HG02642 (cell line): Measurements from ENCODE around the gene RIOK1.
"Not testable (repeated sequence)": the region's sequence is repeated elsewhere in the genome, so short reads cannot be mapped to it uniquely, and the experiment has no call there.

Source experiments
- ATAC-seq: cut with Tn5 transposase; IDR thresholded peaks from one replicate; pipeline ENCODE4 v1.9.1; 2021; ENCODE audit warnings: mild to moderate bottlenecking; ENCODE audit not compliant: unreplicated experiment, poor library complexity

Gene RIOK1

DNA sequence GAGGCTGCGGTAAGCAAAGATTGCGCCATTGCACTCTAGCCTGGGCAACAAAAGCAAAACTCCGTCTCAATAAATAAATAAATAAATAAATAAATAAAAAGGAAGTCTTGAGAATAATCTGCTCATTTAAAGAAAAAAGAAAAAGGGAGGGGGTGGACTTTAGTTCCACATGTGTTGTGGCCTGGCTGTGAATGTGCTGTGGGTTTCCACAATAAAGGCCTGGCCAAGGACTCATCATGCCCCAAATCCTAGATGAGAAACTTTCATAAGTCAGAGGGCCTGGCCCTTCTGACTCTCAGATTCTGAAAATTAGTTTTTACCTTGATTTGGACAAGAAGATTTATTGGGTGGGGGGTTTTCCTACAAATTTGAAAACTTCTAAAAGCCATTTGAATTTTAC, 48.4 kb downstream of the RIOK1 start:
- ATAC-seq = no peak

- no peak for ATAC-seq
These were observed 49.6 kb downstream of the RIOK1 start for GRCh38 chr6:7439228-7439627.

DNA sequence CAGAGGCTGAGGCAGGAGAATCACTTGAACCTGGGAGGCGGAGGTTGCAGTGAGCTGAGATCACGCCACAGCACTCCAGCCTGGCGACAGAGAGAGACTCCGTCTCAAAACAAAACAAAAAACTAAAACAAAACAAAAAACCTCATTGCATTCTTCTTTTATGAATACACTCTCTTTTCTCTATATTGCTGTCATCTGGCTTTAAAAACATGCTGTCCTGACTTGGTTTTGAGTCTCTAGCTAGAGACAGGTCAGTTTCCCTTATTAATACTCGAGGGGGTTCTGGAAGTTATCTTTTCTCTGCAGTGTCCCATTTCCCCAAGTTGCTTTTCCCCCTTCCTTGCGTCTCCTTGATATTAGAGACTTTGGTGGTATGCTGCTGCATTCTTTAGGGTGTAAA, 50.9 kb downstream of the RIOK1 start:
- ATAC-seq = no peak

GRCh38 chr6:7441048-7441775, 51.6 kb downstream of the RIOK1 start:
- no peak for ATAC-seq

GRCh38 chr6:7442467-7442866, 52.9 kb downstream of the RIOK1 start:
- ATAC-seq = no peak

- no peak for ATAC-seq
These were observed 55.5 kb downstream of the RIOK1 start for GRCh38 chr6:7445101-7445500.

DNA sequence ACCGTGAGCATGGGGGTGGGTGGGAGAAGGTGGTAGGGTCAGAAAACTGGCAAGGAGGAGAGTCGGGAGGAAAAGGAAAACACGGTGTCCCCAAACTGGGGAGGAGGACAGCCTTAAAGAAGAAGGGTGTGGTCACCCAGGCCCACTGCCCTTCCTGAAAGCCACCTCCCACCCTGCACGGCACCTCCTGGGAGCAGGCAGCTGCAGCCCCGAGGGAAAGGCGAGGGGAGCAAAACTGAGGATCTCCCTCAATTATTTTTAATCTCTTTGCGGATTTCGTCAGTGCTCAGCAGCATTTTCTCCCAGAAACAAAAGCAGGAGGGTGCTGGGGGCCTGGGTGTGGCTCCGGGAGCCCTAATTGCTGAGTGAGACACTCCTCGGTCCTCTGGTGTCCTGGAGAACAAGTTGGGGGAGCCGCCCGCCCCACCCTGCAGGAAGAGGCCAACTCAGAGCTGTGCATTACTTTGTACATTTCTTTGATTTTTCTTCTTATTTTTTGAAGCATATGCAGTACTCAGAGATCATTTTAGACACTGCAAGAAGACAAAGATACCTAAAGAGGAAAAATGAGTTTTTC, 56.4 kb downstream of the RIOK1 start:
- no peak for ATAC-seq

DNA sequence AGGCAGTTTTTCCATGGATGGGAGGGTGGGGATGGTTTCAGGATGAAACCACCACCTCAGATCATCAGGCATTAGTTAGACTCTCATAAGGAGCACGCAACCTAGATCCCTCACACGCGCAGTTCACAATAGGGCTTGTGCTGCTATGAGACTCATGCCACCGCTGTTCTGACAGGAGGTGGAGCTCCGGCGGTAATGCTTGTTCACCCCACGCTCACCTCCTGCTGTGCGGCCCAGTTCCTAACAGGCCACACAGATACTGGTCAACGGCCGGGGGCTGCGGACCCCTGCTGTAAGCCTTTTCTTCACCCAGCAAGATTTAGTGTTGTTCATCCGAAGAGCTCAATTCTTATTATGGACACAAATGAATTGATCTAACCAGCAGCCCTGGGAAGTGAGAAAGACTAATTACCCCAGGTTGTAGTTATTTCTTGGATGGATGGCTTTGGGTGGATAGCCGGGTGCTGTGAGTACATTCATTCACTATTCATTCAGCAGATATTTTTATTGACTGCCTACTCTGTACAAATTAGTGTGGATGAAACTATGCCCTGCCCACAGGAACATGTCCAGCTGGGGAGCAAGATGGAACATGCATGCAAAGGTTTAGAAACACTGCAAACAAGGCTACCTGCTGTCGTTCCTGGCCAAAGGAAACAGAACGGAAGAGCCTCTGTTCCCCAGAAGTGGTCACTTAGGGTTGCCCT, 57.2 kb downstream of the RIOK1 start:
- ATAC-seq = no peak

GRCh38 chr6:7448232-7448631, 58.6 kb downstream of the RIOK1 start:
- no peak for ATAC-seq

GRCh38 chr6:7449018-7449417, 59.4 kb downstream of the RIOK1 start:
- no peak for ATAC-seq

GRCh38 chr6:7451326-7451725, 61.7 kb downstream of the RIOK1 start:
- ATAC-seq = no peak

GRCh38 chr6:7452898-7453297, 63.3 kb downstream of the RIOK1 start:
- ATAC-seq = no peak

DNA sequence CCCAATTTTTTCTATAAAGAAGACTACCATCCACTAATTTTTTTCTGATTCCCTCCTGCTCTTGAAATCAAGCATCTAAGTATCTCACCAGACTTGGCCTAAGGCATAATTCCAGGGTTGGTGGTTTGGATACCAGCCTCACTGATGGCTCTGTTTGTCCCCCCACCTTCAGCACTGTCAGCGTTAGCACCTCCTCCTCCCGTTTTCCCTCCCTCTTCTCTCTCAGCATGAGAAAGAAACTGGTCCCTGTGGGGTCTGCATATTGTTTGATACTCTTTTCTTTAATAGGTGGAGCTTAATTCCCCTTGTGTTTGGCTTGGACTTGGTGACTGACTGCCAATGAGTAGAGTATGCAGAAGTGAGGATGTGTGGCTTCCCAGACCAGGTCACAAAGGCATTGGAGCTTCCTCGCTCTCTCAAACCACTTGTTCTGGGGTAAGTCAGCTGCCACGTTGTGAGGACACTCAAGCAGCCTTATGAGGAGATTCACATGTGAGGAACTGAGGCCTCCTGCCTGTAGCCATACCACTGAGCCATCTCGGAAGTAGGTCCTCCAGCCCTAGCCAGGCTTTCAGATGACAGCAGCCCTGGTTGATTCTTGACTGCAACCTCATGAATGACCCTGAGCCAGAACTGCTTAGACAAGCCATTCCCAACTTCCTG, 65.2 kb downstream of the RIOK1 start:
- ATAC-seq = no peak

- ATAC-seq = not testable (repeated sequence)
These were observed 66.7 kb downstream of the RIOK1 start for GRCh38 chr6:7456302-7456701.

- ATAC-seq = no peak
These were observed 71.8 kb downstream of the RIOK1 start for GRCh38 chr6:7461416-7461815.

DNA sequence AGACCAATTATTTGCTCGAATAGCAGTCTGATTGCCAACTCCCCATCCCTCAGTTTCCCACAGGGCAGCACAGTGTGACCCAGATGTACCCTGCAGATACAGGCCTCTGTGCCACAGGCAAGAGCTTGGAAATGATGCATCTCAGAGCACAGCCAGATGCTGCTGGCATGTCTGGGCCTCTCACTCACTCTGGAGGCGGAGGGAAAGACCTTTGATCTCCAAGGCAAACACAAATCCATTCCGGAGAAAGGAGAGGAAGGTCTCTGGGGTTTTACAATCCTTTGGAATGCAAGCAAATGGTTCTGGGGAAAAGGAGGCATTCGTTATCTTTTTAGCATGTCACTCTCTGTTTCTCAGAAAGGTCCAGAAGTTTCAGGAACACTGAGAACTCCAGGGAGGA, 74.2 kb downstream of the RIOK1 start:
- no peak for ATAC-seq

- ATAC-seq = no peak
These were observed 77.6 kb downstream of the RIOK1 start for GRCh38 chr6:7467007-7467897.
